Retinal pigment epithelial cell (primary cell): ENCODE results near the gene UBE2L3.
A peak's percentile ranks its signal among the peaks of the same experiment; 100 is the strongest.

Experiments used
- DNase-seq: peaks from one replicate; pipeline ENCODE4 v3.0.0-alpha.2; 2010; ENCODE audit warnings: low read depth
- H3K4me3 ChIP-seq: 2 replicates; pipeline ENCODE4 v1.5.1; 2011; ENCODE audit warnings: mild to moderate bottlenecking, low read length, control low read depth, moderate library complexity
- TF ChIP-seq, protein P1 (sequence below): conservative IDR thresholded peaks from 2 replicates; pipeline ENCODE4 v1.5.1; 2011; ENCODE audit warnings: low read depth, low read length, control low read depth, inconsistent platforms

The UBE2L3 gene

GRCh38 chr22:21646608-21647590 lies 79.4 kb downstream of the UBE2L3 start:
- no peak for DNase-seq
- no peak overlapping the region for H3K4me3 ChIP-seq
- TF ChIP-seq, protein P1, sequence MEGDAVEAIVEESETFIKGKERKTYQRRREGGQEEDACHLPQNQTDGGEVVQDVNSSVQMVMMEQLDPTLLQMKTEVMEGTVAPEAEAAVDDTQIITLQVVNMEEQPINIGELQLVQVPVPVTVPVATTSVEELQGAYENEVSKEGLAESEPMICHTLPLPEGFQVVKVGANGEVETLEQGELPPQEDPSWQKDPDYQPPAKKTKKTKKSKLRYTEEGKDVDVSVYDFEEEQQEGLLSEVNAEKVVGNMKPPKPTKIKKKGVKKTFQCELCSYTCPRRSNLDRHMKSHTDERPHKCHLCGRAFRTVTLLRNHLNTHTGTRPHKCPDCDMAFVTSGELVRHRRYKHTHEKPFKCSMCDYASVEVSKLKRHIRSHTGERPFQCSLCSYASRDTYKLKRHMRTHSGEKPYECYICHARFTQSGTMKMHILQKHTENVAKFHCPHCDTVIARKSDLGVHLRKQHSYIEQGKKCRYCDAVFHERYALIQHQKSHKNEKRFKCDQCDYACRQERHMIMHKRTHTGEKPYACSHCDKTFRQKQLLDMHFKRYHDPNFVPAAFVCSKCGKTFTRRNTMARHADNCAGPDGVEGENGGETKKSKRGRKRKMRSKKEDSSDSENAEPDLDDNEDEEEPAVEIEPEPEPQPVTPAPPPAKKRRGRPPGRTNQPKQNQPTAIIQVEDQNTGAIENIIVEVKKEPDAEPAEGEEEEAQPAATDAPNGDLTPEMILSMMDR = peak; percentile 93

DNA sequence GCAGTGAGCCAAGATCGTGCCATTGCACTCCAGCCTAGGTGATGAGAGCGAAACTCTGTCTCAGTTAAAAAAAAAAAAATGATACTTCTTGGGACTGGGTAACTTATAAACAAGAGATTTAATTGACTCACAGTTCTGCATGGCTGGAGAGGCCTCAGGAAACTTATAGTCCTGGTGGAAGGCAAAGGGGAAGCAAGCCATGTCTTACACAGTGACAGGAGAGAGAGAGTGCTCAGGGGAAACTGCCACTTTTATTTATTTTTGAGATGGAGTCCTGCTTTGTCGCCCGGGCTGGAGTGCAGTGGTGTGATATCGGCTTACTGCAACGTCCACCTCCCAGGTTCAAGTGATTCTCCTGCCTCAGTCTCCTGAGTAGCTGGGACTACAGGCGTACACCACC lies 82.8 kb downstream of the UBE2L3 start:
- H3K4me3 ChIP-seq = no peak overlapping the region
- TF ChIP-seq, protein P1 = no peak
- no peak for DNase-seq

DNA sequence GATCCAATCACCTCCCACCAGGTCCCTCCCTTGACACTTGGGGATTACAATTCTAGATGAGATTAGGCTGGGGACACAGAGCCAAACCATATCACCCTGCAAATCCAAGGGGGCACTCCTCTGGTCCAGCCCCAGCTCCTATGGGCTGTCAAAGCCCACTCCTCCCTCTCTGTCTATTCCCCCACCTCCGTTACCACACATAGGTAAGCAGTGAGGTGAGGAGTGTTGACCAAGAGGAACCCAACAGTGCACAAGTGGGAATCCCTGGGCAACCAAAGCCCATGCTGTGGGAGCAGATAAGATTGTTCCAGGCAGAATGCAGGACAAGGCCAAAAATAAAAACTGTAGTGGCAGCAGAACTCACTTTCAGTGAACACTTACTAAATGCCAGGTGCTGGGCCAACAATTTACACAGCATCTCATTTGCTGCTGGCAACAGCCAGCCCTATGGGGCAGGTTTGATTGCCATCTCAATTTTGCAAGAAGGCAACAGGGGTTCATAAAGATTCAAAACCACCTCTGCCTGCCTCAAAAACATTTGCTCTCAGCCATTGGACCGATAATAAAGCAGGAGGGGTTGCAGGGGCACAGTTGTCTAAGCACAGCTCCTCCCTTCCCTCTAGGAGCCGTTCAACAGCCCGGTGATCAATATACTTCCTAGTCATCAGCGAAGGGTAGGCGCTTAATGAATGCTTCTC lies 83.5 kb downstream of the UBE2L3 start:
- DNase-seq = no peak

GRCh38 chr22:21651521-21652009 lies 84.1 kb downstream of the UBE2L3 start:
- no peak for DNase-seq
- TF ChIP-seq, protein P1 = no peak
- H3K4me3 ChIP-seq = peak overlapping the region; percentile 79

More for the DNA sequence above, 83.5 kb downstream of the UBE2L3 start:
- peak overlapping the region; percentile 79 for H3K4me3 ChIP-seq
- TF ChIP-seq, protein P1 = no peak

DNA sequence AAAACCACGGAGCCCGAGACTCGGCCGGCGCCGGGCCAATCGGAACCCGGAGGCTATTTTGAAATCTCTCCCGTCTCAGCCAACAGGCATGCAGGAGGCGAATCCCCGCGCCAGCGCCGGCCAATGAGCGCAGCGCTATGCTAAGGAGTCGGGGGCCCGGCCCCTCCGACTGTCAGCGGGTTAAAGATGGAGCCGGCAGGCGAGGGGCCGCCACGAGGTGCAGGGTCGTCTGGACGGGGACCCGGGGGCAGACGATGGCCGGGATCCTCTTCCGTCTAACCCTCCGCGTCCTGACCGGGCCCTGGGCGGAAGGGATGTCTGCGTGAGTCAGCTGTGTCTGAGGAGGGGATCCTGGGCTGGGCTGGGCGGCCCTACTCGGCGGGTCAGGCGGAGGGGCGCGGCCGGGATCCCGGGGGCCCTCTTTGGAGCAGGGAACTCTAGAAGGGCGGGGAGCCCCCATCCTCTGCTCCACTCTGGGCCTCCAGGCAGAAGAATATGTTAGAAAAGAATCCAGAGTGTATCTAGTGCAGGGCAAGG lies 84.6 kb downstream of the UBE2L3 start:
- TF ChIP-seq, protein P1 = no peak
- peak; percentile 52 for DNase-seq

DNA sequence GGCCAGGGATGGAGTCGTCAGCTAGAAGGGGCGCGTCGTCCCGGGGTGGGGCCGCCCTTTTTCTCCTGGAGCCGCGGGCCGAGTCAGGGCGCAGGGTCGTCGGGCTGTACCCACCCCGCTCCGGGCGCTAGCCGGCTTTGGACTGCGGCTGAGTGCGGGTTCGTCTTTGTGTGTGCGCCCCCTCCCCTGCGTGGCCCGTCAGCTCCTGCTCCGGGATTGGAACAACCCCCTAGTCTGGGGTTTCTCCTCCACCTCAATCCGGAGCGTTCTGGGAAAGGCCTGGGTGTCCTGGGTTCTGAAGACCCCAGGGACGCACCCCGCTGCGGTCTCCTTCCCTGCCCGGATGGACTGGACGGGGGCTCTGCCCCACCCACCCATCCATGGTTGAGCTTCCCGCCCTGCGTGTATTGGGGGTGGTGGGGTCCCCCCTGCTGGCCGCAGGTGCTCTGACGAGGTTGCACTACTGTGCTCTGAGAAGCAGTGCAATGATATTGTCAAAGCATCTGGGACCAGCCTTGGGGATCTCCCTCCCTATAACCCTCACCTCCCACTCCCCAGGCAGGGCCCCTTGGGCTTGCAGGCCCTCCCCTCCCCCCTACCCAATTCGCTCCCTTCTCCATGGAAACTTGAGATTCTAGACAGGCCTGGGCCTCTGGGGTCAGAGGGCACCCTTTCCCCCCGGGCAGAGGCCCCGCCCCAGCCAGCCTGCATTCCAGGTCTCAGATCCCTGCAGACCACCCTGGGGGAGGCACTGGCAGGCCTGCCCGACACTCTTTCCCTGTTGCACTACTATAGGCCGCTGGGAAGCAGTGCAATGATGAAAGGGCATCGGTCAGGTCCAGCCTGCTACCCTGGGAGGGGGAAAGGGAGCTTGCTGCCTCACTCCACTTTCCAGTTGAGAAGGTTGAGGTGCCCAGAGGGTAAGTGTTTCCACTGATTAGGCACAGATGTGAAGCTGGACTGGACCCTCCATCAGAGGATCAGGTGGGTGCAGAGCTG lies 85.3 kb downstream of the UBE2L3 start:
- no peak for DNase-seq
- TF ChIP-seq, protein P1 = no peak
- H3K4me3 ChIP-seq = peak overlapping the region; percentile 79

More for the DNA sequence above, 84.6 kb downstream of the UBE2L3 start:
- H3K4me3 ChIP-seq = peak overlapping the region; percentile 79
